Activated naive CD4-positive, alpha-beta T cell treated with anti-CD3 and anti-CD28 coated beads, Interleukin-2, amount 10 ng/mL, durations not matched to agents 7 days and 5 days (primary cell): ENCODE data around the gene RPS4Y1.
A peak's percentile ranks its signal among the peaks of the same experiment; 100 is the strongest.

Experiments
- CTCF ChIA-PET: fragments of 350-600 bp; sonication (Branson Sonifier 250); formaldehyde crosslinking; loops from one replicate; lab custom pipeline; 2021; ENCODE audit warnings: antibody characterized with exemption; lab: Charles Lee
- DNase-seq: peaks from one replicate; pipeline ENCODE4 v3.0.0-alpha.2; 2020
- H3K27ac Mint-ChIP-seq: one replicate; pipeline ENCODE4 v1.8.0; 2021; ENCODE audit warnings: mild to moderate bottlenecking, moderate library complexity, mixed read lengths
- H3K27me3 Mint-ChIP-seq: one replicate; pipeline ENCODE4 v1.8.0; 2021; ENCODE audit warnings: mild to moderate bottlenecking, mixed read lengths
- H3K36me3 Mint-ChIP-seq: one replicate; pipeline ENCODE4 v1.8.0; 2021; ENCODE audit warnings: mixed read lengths
- H3K4me1 Mint-ChIP-seq: one replicate; pipeline ENCODE4 v1.8.0; 2021; ENCODE audit warnings: mixed read lengths
- H3K4me3 Mint-ChIP-seq: one replicate; pipeline ENCODE4 v1.8.0; 2021; ENCODE audit warnings: mild to moderate bottlenecking, moderate library complexity, mixed read lengths
- H3K9me3 Mint-ChIP-seq: one replicate; pipeline ENCODE4 v1.8.0; 2021; ENCODE audit warnings: mixed read lengths

RPS4Y1 gene

GRCh38 chrY:2913066-2913815 is 71.8 kb downstream of the RPS4Y1 start:
- Mint-ChIP-seq H3K27me3 (no peaks in the 10 kb centered on the region), H3K27ac (no peak overlapping the region), H3K36me3 (peaks cover 5% of the 10 kb centered on the region), H3K9me3 (peaks cover 4% of the 10 kb centered on the region), H3K4me1 (peaks cover 10% of the 10 kb centered on the region), H3K4me3 (no peak overlapping the region)
- CTCF ChIA-PET = interaction anchor here (0.9 to 1.1 kb wide), 2 partner anchors 25 to 55 kb away, joined by 3 to 4 read pairs; no protein-coding TSS in a partner anchor
- peak; percentile 54 for DNase-seq
